ENCODE data around the gene HNRNPC.
"Not testable (repeated sequence)": the region's sequence is repeated elsewhere in the genome, so short reads cannot be mapped to it uniquely, and the experiment has no call there.

HNRNPC gene

DNA sequence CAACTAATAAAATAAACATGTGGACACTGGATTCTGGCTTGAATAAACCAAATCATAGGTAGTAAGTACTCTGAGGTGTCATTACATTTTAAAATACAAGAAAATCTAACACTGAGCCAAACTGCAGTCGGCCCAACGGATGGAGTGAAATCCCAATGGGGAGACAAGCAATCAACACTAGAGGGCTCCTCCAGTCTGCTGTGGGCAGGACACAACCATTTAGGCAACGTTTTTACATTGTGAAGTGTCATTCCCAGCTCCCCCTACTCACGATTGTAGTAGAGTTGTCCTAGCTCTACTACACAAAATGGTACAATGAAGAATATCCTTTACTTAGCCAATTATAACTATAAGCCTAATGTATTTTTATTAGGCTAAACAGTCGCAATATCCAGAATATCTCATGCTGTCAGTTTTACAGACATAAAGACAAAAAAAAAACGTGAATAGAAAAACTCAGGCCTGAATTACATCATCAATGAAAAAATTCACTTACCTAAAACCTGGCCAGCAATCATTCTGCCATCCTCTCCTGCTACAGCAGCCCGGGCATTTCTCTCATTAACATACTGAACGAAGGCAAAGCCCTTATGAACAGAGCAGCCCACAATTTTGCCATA is 35.7 kb downstream of the HNRNPC start:
- TF ChIP-seq, protein P1, sequence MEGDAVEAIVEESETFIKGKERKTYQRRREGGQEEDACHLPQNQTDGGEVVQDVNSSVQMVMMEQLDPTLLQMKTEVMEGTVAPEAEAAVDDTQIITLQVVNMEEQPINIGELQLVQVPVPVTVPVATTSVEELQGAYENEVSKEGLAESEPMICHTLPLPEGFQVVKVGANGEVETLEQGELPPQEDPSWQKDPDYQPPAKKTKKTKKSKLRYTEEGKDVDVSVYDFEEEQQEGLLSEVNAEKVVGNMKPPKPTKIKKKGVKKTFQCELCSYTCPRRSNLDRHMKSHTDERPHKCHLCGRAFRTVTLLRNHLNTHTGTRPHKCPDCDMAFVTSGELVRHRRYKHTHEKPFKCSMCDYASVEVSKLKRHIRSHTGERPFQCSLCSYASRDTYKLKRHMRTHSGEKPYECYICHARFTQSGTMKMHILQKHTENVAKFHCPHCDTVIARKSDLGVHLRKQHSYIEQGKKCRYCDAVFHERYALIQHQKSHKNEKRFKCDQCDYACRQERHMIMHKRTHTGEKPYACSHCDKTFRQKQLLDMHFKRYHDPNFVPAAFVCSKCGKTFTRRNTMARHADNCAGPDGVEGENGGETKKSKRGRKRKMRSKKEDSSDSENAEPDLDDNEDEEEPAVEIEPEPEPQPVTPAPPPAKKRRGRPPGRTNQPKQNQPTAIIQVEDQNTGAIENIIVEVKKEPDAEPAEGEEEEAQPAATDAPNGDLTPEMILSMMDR (IDR thresholded peaks at IDR 0.05; ENCODE audit: low read length, missing control alignments), result peak; percentile 42
- no peak overlapping the region for H3K4me3 ChIP-seq (replicated peaks; ENCODE audit: low read depth, low read length)
- DNase-seq (ENCODE audit: low read depth), result no peak

DNA sequence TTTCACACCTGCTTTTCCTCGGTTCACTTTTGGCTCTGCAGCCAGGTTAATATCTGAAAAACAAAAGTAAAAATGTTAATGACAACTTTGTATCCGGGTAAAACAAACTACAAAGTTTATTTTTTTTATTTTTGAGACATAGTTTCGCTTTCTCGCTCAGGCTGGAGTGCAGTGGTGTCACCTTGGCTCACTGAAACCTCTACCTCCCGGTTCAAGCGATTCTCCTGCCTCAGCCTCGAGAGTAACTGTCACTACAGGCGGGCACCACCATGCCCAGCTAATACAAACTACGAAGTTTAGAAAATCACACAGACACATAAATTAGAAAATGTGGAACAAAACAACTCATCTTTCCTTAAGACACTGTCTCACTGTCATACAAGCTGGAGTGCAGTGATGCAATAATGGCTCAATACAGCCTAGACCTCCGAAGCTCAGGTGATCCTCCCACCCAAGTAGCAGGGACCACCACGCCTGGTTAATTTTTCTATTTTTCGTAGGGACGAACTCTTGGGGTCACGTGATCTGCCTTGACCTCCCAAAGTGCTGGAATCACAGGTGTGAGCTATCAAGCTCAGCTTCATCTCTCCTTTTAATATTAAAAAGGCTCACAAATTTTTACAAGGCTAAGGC is 38.1 kb downstream of the HNRNPC start:
- no peak for DNase-seq (ENCODE audit: low read depth)
- no peak overlapping the region for H3K4me3 ChIP-seq (replicated peaks; ENCODE audit: low read depth, low read length)
- TF ChIP-seq, protein P1 (IDR thresholded peaks at IDR 0.05; ENCODE audit: low read length, missing control alignments), result no peak

DNA sequence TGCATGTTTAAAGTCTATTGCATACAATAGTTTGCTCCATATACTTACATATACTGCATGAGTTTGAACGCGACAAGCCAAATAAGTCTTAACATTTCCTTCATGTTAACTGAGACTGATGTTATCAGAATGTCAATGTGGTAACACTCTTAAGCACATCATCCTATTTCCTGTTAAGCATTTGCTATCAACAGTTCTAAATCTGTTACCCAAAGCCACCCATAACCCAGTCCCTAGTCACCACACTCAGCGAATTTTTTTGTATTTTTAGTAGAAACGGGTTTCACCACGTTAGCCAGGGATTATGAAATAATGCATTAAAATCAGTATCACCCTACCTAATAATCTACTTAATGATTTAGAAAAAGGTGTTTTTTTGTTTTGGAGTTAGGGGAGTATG is 39.4 kb downstream of the HNRNPC start:
- DNase-seq (ENCODE audit: low read depth), result no peak
- TF ChIP-seq, protein P1 (IDR thresholded peaks at IDR 0.05; ENCODE audit: low read length, missing control alignments), result no peak
- H3K4me3 ChIP-seq (replicated peaks; ENCODE audit: low read depth, low read length), result no peak overlapping the region

DNA sequence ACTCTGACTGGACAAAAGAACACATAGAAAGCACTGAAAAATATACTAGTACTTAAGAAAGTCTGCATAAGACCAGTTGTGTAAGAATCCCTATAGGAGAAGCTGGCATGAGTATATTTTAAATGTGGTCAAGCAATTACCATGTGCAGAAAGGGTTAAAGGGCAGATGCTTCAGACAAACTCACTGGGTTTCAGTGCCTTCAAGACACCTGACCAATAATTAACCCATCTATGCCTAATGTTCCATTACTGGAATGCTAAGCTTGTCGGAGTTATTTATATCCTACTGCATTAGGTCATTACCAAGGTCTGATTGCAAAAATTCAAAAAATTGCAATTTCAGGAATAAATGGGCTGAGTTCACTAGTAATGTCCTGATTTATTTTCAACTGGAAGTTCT is 41.3 kb downstream of the HNRNPC start:
- no peak for DNase-seq (ENCODE audit: low read depth)
- no peak overlapping the region for H3K4me3 ChIP-seq (replicated peaks; ENCODE audit: low read depth, low read length)
- TF ChIP-seq, protein P1 (IDR thresholded peaks at IDR 0.05; ENCODE audit: low read length, missing control alignments), result no peak

DNA sequence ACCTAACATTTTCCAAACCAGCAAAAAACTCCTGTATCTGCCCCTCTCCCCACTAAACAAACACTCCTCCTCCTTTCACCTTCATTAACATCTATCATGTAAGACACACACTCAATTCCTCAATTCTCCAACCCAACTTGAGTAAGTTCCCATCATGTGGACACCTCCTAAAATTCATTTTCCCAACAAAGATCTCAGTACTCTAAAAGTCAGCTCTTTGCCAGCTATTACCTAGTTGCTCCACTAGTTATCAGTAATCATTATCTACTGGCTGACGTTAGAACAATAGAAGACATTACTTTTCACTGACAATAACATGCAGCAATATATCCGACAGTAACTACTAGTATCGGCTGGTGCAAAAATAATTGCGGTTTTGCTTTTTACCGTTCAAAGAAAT is 42.1 kb downstream of the HNRNPC start:
- H3K4me3 ChIP-seq (replicated peaks; ENCODE audit: low read depth, low read length), result no peak overlapping the region
- DNase-seq (ENCODE audit: low read depth), result no peak
- TF ChIP-seq, protein P1 (IDR thresholded peaks at IDR 0.05; ENCODE audit: low read length, missing control alignments), result no peak

DNA sequence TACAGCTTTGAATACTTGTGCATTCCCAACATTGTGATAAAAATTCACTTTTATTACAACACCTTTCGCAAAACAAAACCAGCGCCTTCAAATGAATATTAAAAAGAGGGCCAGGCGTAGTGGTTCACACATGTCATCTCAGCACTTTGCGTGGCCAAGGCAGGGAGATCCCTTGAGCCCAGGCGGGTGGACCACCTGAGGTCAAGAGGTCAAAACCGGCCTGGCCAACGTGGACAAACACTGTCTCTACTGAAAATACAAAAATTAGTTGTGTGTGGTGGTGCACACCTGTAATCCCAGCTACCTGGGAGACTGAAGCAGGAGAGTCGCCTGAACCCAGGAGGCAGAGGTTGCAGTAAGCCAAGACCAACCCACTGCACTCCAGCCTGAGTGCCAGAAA is 42.8 kb downstream of the HNRNPC start:
- TF ChIP-seq, protein P1 (IDR thresholded peaks at IDR 0.05; ENCODE audit: low read length, missing control alignments), result no peak
- no peak overlapping the region for H3K4me3 ChIP-seq (replicated peaks; ENCODE audit: low read depth, low read length)

DNA sequence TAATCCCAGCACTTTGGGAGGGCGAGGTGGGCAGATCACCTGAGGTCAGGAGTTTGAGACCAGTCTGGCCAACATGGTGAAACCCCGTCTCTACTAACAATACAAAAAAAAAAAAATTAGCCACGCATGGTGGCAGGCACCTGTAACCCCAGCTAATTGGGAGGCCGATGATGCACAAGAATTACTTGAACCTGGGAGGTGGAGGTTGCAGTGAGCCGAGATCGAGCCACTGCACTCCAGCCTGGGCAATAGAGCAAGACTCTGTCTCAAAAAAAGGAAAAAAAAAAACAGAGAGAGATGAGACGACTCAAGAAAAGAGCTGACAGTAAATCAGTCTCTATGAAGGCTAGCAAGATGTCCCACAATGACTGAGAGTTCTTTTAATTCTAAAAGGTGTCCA is 44.1 kb downstream of the HNRNPC start:
- not testable (repeated sequence) for H3K4me3 ChIP-seq (replicated peaks; ENCODE audit: low read depth, low read length); DNase-seq (ENCODE audit: low read depth)

More for the DNA sequence above, 42.8 kb downstream of the HNRNPC start:
- no peak for DNase-seq (ENCODE audit: low read depth)
